NCI-H2029 (cell line): ENCODE measurements around the gene IL1R2.
A peak's percentile ranks its signal among the peaks of the same experiment; 100 is the strongest.

Experiments used
- DNase-seq: peaks from one replicate; lab custom pipeline; 2025; lab: John Stamatoyannopoulos, UW

Gene IL1R2

DNA sequence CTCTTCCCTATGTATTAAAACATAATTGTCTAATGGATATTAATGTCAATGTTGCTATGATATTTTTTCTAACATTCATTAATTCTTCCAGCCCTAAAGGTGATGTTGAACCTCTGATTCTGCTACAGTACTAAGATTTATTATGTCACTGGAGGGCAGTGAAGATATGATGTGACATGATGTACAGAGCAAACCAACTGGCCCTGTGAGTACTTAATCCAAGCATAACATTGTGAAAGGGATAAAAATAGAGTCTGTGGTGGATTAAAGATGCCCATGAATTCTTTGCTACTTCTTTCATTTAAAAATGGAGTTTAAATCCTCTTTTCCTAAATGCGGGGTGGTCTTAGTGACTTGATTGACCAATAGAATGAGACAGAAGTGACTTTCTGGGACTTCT, 51.8 kb downstream of the IL1R2 start:
- DNase-seq: no peak

DNA sequence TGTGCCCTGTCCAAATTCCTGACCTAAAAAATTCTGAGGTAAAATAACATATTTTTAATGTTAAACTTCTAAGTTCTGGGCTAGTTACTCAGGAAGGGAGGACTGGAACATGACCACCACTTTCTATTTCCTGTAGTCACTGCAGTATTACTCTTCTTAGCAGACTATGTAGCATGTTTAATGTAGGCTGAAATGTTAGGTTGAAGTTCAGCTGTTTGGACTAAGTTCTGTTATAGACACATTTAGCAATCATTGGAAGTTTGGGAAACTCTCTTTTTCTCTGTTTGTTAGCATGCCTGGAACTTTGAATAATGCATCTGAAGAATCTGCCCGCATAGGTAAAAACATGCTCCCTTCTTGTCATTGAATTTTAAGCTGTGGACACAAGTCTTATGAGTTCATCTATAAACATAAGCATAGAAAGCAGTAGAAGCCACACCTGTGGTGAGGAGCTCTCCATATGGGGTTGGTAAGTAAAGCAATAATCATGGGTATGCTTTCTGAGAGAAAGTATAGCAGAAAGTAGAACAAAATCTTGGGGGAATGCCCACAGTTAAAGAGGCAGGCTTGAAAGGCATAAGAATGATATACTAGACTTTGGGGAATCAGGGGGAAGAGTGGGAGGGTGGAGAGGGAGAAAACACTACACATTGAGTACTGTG, 52.6 kb downstream of the IL1R2 start:
- no peak for DNase-seq

DNA sequence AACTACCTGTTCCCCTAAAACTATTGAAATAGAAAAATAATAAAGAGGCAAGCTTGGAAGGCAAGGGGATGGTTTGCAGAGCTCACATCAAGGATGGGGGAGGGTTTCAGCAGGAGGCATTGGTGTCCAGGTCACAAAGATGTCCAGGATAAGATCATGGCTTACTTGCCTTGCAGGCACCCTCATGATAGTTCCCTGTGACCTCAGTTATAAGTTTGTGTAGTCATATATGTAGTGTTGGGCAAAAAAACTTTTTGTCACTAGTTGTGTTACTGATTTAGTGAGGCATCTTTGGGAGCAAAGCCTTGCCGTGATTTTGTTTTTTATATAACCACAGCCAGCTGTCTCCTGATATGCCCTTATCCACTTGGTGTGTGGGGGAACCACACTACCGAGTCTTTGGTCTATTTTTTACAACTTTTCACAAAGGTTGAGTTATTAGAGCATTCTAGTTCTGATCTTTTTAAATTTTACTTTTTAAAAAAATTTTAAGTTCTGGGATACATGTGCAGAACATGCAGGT, 53.3 kb downstream of the IL1R2 start:
- DNase-seq: no peak

DNA sequence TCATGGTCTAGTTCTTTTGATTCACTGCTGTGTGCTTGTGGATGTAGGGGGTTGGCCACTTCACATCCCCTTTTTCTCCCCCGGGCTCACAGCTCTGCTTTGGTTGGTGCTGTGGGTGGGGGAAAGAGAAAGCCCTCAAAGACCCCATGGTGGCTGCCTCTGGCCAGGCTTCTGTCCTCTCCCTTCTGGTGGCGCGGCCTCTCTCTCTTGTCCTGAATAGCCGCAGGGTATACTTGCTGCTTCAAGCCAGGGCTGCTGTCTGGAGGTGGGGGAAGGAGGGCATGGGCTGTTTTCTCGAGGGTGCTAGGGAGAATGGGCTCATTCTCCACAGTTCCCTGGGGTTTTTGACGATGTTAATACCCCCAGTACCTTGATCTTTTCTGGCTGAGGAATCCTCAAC, 53.9 kb downstream of the IL1R2 start:
- no peak for DNase-seq

DNA sequence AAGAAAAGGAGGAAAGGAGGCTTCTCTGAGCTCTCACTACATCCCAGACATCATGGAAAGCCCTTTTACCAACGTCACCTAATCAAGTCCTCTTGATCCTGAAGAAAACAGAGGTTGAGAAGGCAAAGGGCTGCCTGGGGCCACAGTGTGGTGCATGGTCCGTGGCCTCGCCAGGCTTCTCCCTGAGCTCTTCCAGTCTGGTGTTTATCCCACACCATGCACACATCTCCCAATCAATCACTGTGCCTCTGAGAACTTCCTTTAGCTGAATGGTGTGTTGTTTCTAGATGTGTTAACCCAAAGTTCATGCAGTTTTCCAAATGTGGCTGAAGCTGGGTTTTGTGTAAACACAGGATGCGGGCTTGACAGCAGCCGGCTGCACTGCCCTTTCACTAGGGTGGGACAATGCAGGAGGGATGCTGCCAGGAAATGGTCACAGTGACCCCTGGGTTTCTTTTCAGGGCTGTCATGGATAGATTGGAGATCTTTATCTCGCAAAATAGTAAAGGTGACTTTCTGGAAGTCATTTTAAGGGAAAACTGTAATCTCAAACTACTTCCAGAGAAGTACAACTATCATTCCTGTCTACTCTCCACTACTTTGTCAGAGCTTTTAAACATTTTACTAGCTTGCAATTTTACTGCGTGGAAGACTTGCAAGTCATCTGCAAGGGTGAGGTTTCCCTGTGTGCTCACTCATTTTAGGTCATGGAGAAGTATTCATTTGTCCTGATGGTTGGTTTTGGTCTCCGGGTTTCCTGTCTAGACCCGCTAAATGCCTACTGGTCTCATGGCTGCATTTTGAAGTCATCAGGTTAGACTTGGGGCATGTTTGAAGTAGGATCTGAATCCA, 54.6 kb downstream of the IL1R2 start:
- no peak for DNase-seq

DNA sequence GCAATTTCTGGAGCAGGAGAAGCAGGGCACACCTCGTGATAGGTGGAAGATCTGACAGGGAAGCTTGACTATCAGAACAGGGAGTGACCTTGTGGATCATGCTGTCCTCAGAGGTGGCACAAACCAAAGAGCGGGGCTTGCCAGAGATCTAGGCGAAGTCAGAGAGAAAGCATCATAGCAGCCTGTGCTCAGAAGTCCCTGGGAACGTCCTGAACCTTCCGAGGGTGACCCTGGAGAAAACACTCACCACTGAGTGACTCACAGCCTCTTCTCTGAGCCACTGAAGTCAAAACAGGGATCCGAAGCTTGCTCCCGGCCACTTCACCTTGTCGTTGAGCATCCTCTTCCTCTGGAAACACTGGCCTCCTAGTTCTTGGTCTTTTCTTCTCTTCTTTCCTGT, 56.7 kb downstream of the IL1R2 start:
- DNase-seq: no peak

DNA sequence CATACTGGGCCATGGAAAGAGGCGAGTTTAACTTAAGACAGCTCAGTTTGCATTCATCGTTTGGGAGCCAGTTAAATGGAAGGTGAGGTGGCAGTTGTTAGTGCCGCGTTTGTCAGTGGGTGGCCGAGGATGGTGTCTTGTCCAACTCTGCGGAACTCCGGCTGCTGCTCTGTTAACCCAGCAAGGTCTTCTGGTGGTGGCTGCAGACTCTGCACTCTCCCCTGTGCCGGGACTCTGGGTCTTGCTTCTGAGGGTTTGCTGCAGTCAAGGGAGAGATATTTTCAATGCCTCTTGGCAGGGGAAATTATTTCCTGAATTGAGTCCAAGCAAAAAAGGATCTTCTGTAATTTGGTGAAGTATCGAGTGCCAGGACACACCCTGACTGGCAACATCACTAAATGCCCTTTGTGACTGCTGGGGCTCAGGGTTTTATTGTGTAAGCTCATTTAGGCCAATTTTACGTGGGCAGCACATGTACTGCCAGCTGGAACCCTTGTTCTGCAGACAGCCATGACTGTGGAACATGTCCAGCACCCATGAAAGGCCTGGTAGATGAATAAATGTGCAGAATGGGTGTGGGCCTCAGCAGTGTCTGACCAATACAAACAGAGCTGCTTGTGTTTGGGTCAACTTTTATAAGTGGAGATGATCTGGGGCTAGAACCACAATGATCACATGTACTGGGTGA, 58.1 kb downstream of the IL1R2 start:
- no peak for DNase-seq

DNA sequence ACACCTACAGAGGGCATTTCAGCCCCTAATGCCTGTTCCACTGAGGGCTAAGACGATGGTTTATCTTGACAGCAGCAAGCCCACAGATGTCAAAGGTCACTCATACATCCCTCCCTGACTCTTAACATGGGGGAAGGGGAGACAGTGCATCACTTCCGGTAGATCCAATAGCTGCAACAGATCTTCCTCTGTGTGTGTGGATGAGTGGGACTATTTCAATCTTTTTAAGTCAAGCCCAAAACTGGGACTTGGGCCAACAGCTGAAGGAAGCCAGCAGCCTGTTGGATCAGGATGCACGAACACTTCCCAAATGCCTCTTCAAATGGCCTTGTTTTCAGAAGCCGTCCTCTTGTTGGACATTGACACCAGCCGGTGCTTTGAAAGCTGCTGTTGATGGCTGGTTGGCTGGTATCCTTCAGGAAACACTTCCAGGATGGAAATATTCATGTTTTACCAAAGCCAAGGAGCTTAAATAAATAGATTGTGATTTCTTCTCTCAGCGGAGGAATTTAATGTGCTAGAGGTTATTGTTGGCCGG, 59.2 kb downstream of the IL1R2 start:
- peak; percentile 12 for DNase-seq

DNA sequence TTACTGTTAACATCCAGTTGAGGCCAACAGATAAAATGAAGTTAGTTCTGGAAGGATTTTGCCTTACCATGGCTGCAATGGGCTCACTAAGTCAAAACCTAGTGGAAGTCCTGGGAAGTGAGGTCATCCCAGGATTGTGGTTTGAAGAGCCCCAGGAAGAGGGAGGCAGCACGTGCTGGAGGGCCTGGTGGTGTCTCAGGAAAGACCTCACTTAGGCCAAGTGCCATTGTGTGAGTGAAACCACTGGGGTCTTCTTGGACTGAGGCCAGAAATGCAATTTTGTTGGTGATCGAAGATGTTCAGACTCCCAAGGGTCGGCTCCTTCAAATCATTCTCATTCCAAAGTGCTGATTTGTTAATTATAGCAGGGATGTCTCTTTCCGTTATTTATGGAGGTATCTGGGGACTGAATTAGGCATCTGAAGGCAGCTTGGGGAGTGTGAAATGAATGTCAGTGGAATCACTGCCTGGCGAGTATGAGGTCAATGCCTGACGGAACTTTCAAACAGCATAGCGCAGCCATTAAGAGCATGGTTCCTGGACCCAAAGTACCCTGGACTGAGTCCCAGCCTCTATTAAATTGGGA, 60.0 kb downstream of the IL1R2 start:
- no peak for DNase-seq

DNA sequence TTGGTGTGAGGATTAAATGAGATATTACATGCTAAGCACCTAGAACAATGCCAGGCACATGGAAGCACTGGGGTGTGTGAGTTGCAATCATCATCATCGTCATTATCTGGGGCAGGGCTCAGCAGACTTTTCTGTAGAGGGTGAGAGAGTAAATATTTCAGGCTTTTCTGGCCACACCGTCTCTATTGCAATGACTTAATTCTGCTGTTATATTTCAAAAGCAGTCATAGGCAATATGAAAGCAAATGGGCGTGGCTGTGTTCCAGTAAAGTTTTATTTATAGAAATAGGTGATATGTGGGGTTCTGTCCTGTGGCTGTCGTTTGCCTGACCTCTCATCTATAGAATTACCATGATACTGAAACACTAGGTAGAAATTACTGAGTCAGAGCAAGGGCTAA, 60.6 kb downstream of the IL1R2 start:
- DNase-seq: no peak

DNA sequence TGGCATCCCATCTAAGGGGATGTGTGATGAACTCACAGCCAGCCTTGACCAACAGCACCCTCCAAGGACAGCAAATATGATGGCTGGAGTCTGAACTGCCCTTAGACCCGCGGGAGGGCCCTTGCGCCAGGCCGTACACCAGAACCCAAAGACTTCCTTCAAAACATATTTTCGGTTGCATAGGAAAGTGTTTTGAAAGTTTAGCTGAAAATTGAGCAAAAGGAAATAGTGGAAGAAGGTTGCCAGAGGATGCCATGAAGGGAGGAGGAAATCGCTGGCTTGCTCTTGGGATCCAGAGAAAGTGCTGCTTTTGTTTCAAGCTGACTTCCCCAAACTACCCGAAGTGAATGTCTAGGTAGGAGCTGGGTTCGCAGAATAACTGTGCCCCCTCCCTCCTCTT, 61.3 kb downstream of the IL1R2 start:
- DNase-seq: no peak

DNA sequence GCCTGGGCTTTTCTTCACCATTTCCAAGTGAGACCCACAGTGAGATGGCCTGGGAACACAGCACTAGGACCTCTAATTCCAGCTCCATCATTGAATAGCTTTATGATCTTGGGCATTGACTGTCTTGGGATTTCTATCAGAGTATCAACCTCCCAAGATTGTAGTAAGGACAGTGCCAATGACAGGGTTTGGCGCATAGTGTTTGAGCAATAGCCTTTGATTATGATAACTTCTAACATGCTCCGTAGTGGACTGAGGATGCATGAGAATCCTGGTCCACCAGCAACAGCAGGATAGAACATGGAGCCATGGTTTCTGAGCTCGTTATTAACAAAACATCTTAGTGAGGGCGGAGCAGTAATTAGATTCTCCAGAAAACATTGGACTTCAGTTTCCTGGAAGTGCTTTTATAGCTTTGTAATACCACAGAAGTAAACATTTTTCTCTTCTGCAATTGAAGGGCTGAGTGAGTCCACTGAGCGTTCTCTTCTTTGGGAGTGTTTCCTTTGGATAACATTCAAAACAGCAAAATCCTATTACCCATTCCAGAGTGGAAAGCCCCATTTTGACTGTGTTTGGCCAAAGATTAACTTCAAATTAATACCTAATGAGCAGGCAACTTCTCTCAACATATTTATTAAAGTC, 63.7 kb downstream of the IL1R2 start:
- DNase-seq: no peak

DNA sequence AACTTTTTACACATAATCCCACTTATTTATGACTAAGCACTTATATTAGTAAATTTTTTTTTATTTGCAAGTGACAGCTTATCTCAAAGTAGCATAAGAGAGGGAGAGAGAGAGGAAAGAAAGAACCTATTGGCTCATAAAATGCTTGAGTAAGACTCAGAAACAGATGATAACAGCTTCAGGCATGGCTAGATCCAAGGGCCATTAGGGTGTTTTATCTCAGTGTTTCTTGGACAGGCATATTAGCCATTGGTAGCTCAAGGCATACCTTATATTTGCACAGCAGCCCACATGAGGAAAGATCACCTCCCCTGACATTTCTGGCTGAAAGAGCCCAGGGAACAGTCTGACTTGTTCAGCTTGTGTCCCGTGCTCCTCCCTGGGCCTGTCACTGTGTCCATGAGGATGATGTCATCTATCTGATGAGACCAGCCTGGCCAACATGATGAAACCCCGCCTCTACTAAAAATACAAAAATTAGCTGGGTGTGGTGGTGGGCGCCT, 64.4 kb downstream of the IL1R2 start:
- no peak for DNase-seq

DNA sequence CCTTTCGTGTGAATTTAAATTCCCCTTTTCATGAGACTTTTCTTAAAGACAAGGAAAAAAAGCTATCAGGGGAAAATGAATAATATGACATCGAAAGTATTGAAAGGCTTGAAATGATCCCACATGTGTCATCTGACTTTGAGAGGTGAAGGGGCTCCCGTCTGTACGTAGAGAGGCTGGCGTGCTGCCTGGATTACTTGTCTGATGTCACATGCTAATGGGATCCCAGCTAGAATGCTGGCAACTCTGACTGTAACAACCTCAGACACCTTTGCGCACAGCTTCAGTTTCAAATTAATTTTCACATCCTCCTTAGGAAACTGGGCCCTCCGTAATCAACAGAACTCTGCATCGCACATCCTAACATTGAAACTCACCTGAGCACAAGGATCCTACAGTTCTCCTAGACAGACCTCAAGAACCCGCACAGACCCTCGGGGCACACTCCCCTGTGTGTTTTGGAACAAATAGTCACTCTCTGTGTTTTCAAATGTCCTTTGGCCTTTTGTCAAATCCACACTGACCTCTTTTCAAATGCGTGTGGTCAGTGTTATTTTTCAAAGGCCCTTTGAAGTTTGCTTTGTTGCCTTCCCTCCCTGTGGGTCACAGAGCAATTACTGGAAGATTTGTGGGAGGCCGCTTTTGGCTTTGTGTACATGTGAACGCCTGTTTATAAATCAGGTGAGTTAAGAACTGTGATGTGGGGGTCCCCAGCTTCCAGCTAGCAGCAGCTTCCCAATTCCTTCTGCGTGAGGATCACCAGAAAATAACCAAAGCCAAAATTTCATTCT, 65.9 kb downstream of the IL1R2 start:
- no peak for DNase-seq

DNA sequence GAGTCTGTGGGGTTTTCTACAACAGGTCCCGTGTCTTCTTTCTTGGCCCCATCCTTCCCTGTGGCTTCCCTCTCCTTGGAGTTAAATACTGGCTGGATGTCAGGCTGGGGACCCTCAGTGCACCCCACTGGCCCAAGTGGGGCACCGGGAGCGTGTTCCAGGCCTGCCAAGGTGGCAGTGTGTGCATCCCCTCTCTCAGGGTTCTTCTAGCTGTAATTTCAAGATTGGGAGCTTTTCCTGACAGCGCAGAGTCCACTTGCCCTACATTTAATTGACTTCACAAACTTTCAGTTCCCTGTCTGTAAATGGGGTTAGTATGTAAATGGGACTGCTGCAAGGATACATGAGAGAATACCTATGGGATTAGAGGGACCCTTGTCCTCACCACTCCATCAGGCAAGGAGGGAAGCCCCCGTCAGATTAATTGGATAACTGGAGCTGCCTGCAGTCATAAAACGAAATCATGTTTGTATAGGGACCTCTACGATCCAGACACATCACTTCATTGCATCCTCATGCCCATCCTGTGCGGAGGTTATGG, 66.6 kb downstream of the IL1R2 start:
- DNase-seq: no peak

DNA sequence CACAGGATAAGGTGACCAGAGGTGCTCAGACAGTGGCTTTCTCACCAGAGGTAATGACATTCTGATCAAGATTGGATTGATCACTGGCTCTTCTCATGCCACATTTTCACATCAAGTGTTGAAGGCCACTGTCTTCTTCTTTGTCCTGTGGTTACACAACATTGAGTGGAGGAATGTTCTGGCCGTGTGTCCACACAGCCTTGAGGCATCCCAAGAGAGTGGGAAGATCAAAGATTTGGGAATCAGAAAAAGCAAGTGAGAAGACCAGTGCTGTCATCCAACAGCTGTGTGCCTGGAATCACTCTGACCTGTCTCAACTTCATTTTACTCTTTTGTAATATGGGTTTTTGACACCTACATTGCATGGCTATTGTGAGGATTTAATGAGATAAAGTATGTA, 67.4 kb downstream of the IL1R2 start:
- DNase-seq: no peak

DNA sequence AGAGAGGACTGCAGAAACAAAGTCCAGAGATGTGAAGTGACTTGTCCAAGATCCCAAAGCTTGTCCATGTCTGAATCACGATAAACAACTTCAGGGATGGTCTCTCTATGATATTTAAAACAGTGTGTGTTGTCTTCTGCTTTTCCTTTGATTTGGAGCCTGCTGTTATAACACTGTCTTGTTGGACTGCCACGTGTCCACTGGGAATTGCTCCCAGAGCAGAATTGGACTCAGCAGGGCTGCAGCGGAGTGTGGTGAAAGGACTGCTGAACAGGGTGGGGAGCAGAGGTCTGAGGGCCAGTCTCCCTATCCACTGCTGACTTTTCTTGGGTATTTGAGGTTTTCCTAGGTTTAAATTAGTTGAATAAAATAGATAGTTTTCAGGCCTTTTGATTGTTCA, 68.3 kb downstream of the IL1R2 start:
- DNase-seq: no peak

DNA sequence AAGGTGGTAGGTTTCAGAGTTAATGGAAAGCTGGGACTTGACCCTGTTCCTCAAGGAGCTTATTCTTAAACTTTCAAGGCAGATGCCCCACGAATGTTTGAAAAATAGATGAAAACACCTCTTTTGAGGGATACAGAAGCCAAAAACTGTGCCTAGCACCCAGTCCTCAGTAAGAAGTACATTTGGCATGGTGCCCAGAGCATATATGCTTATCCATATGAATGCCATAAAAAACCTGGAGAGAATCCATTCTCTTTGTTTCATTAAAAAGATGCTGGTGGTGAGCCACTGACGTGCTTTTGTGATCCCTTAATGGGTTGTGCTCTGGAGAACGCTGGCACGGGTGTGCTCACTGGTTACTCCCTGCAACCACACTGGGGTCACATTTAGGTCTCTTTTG, 69.0 kb downstream of the IL1R2 start:
- DNase-seq: no peak

DNA sequence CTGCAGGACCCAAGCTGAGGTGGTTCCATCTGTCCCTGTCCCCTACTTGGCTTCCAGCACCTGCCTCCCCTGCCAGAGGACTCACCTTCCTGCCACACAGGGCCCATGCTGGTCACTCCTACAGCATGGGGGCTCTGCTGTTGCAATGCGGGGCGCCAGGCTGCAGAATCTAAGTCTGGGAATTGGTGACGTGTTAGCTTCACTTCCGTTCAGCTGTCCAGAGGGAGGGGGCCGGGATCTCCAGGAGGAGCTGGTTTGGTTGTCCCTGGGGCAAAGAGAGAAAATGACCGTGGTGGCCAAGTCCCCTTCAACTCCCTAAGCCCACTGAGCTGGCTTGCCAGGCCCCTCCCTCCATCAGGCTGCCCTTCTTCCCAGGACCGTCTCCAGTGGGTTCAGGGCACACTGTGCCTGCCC, 69.5 kb downstream of the IL1R2 start:
- DNase-seq: no peak
